K562 (cell line): Measurements from ENCODE around the gene KRT6C. TPM values are rescaled to one million over a fixed set of nuclear protein-coding genes. Genes with fewer than 3 reads are reported as not detected.

Source experiments
- BRF1 ChIP-seq: IDR thresholded peaks from 3 replicates; pipeline ENCODE4 v1.6.1; 2011; ENCODE audit warnings: borderline replicate concordance, mild to moderate bottlenecking; ENCODE audit not compliant: insufficient read length; ENCODE audit errors: extremely low read depth
- CBX8 ChIP-seq: fragments of 200-600 bp; sonication (generic); IDR thresholded peaks from 2 replicates; pipeline ENCODE4 v1.6.1; 2012; ENCODE audit warnings: borderline replicate concordance, mixed run types, low read depth, mild to moderate bottlenecking, moderate library complexity, mixed read lengths, low read length, control low read depth, inconsistent platforms; ENCODE audit not compliant: poor library complexity, severe bottlenecking; ENCODE audit errors: extremely low read depth
- CHD7 ChIP-seq: fragments of 200-600 bp; sonication (generic); IDR thresholded peaks from one replicate; pipeline ENCODE4 v1.6.1; 2012; ENCODE audit warnings: mild to moderate bottlenecking, low read depth, low read length, inconsistent platforms
- RERE ChIP-seq: sonication (generic); formaldehyde crosslinking; IDR thresholded peaks from 2 replicates; pipeline ENCODE4 v1.8.0; 2023; ENCODE audit warnings: missing genetic modification reagents, mild to moderate bottlenecking, borderline replicate concordance
- polyA plus RNA-seq, 8 experiments: library from polyadenylated mRNA; depleted of rRNA in 4 of 8; stranded (reverse) in 5 of 8; unstranded in 3 of 8; fragments of >200 nt; fragmentation: Nextera tagmentation in 2 of 8; fragmentation: Illumina TruSeq in 1 of 8; extraction: Ambion mirVana in 2 of 8; extraction: Trizol in 1 of 8; gene quantifications; 2 replicates each; pipeline versions ENCODE4 v1.2.1 to v1.2.3, GENCODE V29; 2011 to 2014; ENCODE audit warnings: inconsistent platforms in 1 of 8, missing spikeins in 1 of 8
- total RNA-seq, 7 experiments: library from RNA; depleted of rRNA in 6 of 7; stranded (reverse); fragments of >200 nt in 6 of 7; fragmentation: Illumina TruSeq in 2 of 7; extraction: Trizol in 2 of 7; gene quantifications; 2 replicates each; pipeline versions ENCODE4 v1.2.1 to v1.2.3, GENCODE V29; 2011 to 2021; ENCODE audit warnings: low replicate concordance in 1 of 7
- TF ChIP-seq, protein P1 (sequence below): fragments of 450-650 bp; conservative IDR thresholded peaks from 2 replicates; pipeline ENCODE4 v1.6.1; 2016; ENCODE audit warnings: missing genetic modification characterization, low read depth, mild to moderate bottlenecking, control low read depth, missing compliant biosample characterization

KRT6C gene
- total and polyA plus RNA-seq, 9 of the 15 experiments (the other 6 are each of a cell fraction or from before 2014, with no cell fraction given) = not detected

GRCh38 chr12:52514471-52515318 is 41.1 kb upstream of the KRT6C start (continued):
- no peak for TF ChIP-seq CHD7
- no peak for TF ChIP-seq RERE (CRISPR knock-in tag)
- TF ChIP-seq, protein P1, sequence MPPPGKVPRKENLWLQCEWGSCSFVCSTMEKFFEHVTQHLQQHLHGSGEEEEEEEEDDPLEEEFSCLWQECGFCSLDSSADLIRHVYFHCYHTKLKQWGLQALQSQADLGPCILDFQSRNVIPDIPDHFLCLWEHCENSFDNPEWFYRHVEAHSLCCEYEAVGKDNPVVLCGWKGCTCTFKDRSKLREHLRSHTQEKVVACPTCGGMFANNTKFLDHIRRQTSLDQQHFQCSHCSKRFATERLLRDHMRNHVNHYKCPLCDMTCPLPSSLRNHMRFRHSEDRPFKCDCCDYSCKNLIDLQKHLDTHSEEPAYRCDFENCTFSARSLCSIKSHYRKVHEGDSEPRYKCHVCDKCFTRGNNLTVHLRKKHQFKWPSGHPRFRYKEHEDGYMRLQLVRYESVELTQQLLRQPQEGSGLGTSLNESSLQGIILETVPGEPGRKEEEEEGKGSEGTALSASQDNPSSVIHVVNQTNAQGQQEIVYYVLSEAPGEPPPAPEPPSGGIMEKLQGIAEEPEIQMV = no peak
- no peak for TF ChIP-seq CBX8
- TF ChIP-seq BRF1 = no peak
